HG03025 (cell line): Measurements from ENCODE around the gene MYO1D.

ENCODE experiments used
- ATAC-seq: cut with Tn5 transposase; IDR thresholded peaks from one replicate; pipeline ENCODE4 v1.9.1; 2021; ENCODE audit warnings: mild to moderate bottlenecking, moderate library complexity; ENCODE audit not compliant: unreplicated experiment, low FRiP score

Gene MYO1D

GRCh38 chr17:32786169-32786568 lies 90.8 kb downstream of the MYO1D start:
- no peak for ATAC-seq

DNA sequence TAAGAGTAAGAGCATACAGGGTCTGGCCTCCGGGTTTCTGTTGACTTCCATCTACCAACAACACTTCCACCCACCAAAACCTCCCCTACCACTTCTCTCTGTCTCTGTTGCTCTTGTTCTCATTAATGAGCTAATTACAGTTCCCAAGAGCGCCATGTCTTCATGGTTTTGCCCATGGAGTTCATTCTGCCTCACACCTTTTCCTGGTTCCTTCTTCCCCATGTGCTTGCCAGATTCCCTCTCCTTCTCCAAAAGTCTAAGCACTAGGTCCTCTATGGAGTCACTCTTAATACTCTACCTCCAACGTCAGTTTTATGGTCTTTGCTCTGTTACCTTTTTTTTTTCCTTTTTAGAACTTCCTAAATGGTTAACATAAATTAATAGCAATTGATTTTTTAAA lies 92.8 kb downstream of the MYO1D start:
- no peak for ATAC-seq

DNA sequence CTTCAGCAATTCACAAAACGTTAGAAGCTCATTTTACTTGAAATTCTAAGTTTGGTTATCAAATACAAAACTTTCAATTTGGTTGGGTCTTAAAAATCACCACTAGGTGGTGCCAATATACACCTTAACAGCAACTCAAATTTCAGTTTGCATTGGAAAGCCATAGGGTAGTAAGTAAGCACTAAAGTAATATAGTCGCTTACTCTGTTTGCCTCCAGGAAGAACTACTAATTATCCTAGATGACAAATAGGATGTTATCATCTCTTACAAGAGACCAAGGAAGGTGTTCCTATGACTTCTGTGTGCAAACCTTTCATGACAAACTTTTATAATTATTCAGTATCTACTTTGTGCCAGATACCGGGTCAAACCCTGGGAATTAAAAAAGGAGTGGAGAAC lies 93.3 kb downstream of the MYO1D start:
- ATAC-seq: no peak

- no peak for ATAC-seq
Observed at GRCh38 chr17:32780721-32781120, 96.2 kb downstream of the MYO1D start.

GRCh38 chr17:32777922-32778321 lies 99.0 kb downstream of the MYO1D start:
- ATAC-seq: no peak

DNA sequence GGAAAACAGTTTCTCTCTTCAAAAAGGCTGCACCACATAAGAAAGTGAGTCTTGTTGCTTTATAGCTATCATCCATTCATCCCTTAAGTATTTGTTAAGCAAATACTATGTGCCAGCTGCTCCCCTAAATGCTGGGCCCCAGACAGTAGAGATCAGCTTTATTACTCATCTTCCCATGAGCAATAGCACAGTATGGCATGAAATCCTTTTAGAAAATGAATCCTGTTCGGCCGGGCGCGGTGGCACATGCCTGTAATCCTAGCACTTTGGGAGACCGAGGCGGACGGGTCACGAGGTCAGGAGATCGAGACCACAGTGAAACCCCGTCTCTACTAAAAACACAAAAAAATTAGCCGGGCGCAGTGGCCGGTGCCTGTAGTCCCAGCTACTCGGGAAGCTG lies 99.5 kb downstream of the MYO1D start:
- no peak for ATAC-seq

DNA sequence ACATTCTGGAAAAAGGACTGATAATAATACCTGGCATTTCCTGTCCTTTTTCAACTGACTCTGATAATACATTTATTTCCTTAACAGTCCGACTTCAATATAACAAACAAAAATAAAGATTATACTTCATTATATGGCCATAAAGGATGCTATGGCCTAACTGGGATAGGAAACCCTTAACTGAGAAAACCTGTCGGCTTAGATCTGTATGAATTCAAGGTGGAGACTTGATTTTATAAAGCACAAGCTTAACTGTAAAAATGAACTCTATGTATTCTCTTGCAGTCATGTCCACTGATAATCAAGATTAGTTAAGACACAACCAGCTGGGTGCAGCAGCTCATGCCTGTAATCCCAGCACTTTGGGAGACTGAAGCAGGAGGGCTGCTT lies 102.2 kb downstream of the MYO1D start:
- no peak for ATAC-seq

DNA sequence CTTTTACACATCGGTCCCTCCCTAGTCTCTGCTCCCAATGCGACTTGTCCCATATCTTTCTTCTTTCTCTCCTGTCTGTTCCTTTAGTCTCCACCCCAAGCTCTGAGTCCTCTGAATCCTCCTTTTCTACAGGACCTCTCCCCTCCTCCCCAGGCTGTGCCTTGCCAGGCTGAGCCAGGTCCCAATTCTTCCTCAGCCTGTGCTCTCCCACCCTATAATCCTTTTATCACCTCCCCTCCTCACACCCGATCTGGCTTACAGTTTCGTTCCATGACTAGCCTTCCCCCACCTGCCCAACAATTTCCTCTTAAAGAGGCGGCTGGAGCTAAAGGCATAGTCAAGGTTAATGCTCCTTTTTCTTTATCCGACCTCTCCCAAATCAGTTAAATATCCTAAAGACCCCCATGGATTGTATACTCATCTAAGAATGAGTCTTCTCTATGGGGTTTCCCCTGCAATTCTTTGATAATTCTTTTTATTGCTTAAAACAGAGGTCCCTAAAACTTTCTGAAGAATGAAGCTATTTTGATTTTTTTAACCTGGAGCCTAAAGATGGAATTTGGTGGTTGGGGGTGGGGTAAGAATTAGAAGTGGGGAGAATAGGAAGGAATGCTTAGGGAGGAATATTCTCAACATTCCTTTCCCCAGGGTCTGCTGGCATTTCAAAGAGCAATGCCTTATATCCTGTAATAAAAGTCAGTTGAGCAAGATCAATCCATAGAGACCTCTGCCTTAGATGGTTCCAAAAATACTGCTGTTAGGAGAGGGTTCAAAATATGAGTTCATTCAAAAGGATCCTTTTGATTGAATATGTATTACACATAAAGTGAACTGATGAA lies 102.8 kb downstream of the MYO1D start:
- ATAC-seq: no peak

DNA sequence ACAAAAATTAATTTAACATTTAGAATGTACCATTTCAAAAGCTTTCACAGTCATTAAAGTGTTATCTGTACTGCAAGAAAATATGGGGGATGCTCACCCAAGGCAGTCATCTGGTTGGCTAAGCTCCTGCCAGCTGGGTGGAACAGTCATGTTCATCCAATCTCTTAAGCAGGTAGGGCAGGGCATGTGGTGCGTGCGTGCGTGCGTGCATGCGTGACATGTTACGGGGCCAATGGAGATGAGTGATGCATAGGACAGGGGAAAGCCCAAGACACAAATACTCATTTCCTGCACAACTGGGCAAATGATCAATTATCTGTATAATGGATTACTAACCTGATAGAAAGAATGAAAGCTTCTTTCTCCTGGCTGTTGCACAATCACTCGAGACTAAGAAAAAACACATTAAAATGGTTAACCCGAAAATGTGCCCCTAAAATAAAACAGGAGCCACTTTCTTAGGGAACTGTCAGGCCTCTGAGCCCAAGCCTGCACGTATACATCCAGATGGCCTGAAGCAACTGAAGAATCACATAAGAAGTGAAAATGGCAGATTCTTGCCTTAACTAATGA lies 104.4 kb downstream of the MYO1D start:
- no peak for ATAC-seq

- no peak for ATAC-seq
Observed at GRCh38 chr17:32771396-32771795, 105.5 kb downstream of the MYO1D start.

DNA sequence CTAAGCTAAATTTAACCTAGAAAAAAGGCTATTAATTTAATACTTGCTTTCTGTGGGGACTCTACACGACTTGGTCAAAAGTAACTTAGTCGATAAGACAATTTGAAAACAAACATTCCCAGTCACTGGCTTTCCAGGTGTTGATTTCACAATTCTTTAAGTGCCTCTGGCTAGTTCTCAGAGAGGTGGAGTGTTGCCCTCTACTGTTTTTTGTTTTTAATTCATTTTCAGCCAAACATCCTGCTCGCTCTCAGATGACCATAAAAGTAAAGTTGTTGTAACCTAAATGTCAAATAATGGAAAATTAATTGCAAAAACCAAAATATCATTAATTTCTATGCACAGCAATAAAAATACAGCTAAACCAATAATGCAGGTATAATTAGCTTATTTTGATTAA lies 107.1 kb downstream of the MYO1D start:
- no peak for ATAC-seq

- no peak for ATAC-seq
Observed at GRCh38 chr17:32763855-32764439, 113.0 kb downstream of the MYO1D start.

DNA sequence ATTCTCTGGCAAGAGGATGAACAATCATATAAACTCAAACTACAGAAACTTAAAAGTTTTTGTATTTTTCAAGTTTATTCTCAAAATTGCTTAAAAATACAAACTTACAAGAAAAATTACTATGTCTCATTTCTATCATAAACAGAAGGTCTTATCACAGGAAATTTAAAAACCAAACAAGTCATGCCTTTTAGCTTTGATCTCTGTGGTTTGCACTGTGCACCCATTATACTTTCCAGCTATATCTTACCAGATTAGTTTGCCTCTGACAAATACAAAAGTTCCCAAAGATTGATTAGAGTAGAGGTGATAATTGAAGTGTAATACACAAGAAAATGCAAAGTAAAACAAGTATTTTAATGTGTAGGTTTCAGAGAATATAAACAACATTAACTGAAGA lies 117.4 kb downstream of the MYO1D start:
- no peak for ATAC-seq

DNA sequence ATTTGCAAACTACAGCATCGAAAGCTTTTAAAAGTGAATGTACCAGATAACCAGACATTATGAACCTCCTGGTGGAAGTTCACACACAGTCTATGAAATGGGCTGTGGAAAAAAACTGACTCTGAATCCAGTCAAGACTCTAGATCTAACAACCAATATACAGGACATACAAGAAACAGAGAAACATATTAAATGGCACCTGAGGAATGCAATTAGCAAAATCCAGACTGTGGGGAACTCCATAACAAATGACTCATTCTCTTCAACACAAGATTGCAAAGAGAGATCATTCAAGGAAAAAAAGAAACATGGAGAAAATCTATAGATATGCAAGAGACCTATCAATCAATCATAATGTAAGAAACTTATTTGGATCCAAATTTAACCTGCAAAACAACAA lies 119.0 kb downstream of the MYO1D start:
- no peak for ATAC-seq

DNA sequence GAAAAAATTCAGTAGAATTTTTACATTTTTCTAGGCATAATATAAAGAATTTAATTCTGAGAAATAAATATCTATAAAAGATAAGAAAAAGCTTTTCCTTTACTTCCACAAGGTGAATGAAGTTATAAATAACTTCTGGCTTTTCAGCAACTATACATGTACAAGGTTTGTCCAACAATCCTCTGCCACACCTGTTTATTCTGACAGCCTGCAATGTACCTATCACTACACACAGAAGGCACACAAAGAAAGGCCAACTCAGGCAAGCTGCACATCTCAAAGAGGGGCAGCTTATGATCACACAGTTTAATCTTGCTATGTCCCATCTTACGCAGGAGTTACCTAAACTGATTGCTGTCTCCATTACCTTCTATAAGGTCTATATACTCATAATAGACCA lies 120.2 kb downstream of the MYO1D start:
- ATAC-seq: no peak

- no peak for ATAC-seq
Observed at GRCh38 chr17:32755045-32755805, 121.7 kb downstream of the MYO1D start.

DNA sequence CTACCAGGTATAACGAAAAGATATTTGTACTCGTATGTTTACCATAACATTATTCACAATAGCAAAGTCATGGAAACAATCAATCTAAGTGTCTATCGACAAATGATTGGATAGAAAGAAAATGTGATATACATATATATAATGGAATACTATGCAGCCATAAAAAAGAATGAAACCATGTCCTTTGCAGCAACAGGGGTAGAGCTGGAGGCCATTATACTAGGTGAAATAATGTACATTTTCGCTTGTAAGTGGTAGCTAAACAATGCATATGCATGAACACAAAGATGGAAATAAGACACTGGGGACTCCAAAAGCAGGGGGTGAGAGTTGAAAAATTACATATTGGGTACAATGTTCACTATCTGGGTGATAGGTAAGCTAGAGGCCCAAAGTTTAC lies 124.0 kb downstream of the MYO1D start:
- ATAC-seq: no peak

- ATAC-seq: no peak
Observed at GRCh38 chr17:32747856-32748255, 129.1 kb downstream of the MYO1D start.

- no peak for ATAC-seq
Observed at GRCh38 chr17:32746698-32747097, 130.2 kb downstream of the MYO1D start.

- ATAC-seq: no peak
Observed at GRCh38 chr17:32746280-32746679, 130.6 kb downstream of the MYO1D start.
